ENCODE results near the gene MAEA.
A peak's percentile ranks its signal among the peaks of the same experiment; 100 is the strongest.
"Not testable (repeated sequence)": the region's sequence is repeated elsewhere in the genome, so short reads cannot be mapped to it uniquely, and the experiment has no call there.

The MAEA gene

GRCh38 chr4:1321946-1322650 lies 32.4 kb downstream of the MAEA start:
- DNase-seq (ENCODE audit: low read depth) = no peak

- DNase-seq (ENCODE audit: low read depth) = no peak
These were observed 33.6 kb downstream of the MAEA start for GRCh38 chr4:1323280-1323634.

GRCh38 chr4:1323635-1324442 lies 34.1 kb downstream of the MAEA start:
- DNase-seq (ENCODE audit: low read depth) = no peak

- not testable (repeated sequence) for DNase-seq (ENCODE audit: low read depth)
These were observed 34.9 kb downstream of the MAEA start for GRCh38 chr4:1324443-1325175.

GRCh38 chr4:1325176-1325480 lies 35.4 kb downstream of the MAEA start:
- DNase-seq (ENCODE audit: low read depth) = no peak

- no peak for DNase-seq (ENCODE audit: low read depth)
These were observed 36.3 kb downstream of the MAEA start for GRCh38 chr4:1325681-1326635.

GRCh38 chr4:1326751-1327525 lies 37.2 kb downstream of the MAEA start:
- no peak for DNase-seq (ENCODE audit: low read depth)

- no peak for DNase-seq (ENCODE audit: low read depth)
These were observed 38.0 kb downstream of the MAEA start for GRCh38 chr4:1327526-1328266.

- no peak for DNase-seq (ENCODE audit: low read depth)
These were observed 38.8 kb downstream of the MAEA start for GRCh38 chr4:1328267-1329155.

GRCh38 chr4:1329408-1330371 lies 40.0 kb downstream of the MAEA start:
- no peak for DNase-seq (ENCODE audit: low read depth)

- DNase-seq (ENCODE audit: low read depth) = peak; percentile 46
These were observed 41.3 kb downstream of the MAEA start for GRCh38 chr4:1330761-1331590.

- DNase-seq (ENCODE audit: low read depth) = no peak
These were observed 42.1 kb downstream of the MAEA start for GRCh38 chr4:1331591-1332353.

GRCh38 chr4:1332686-1333085 lies 43.0 kb downstream of the MAEA start:
- no peak for DNase-seq (ENCODE audit: low read depth)

- no peak for DNase-seq (ENCODE audit: low read depth)
These were observed 43.6 kb downstream of the MAEA start for GRCh38 chr4:1333256-1333655.

- not testable (repeated sequence) for DNase-seq (ENCODE audit: low read depth)
These were observed 44.3 kb downstream of the MAEA start for GRCh38 chr4:1333851-1334578.

GRCh38 chr4:1334579-1334895 lies 44.8 kb downstream of the MAEA start:
- no peak for DNase-seq (ENCODE audit: low read depth)

Data from stimulated activated CD8-positive, alpha-beta memory T cell treated with anti-CD3 and anti-CD28 coated beads, Interleukin-12 subunit alpha, Interleukin-12 subunit beta, amount 100 ng/mL, for 4 hours (primary cell).